GM12878 (cell line): Measurements from ENCODE around the gene TMEM132D. TPM values are rescaled to one million over a fixed set of nuclear protein-coding genes. Genes with fewer than 3 reads are reported as not detected.

Experiments
- ATAC-seq: fragments of 200-7000 bp; cut with Tn5 transposase; 3 replicates; pipeline ENCODE4 v1.9.1; 2020; ENCODE audit warnings: mild to moderate bottlenecking, moderate library complexity
- BruUV-seq: library from RNA; stranded (reverse); fragments of 400-500 nt; replicated peaks from 2 replicates; lab custom pipeline; 2021; lab: Mats Ljungman, UMichigan
- CTCF ChIA-PET: fragments of 300-600 bp; sonication (Branson Sonifier 250); formaldehyde crosslinking; extraction: SDS; loops from one replicate; lab custom pipeline; 2021; ENCODE audit warnings: inconsistent platforms; lab: Yijun Ruan, JAX
- POLR2A ChIA-PET: fragments of 350-600 bp; formaldehyde crosslinking; extraction: SDS; loops from one replicate; lab custom pipeline; 2021; ENCODE audit warnings: inconsistent platforms; lab: Charles Lee
- RAD21 ChIA-PET: fragments of 300-600 bp; sonication (Branson Sonifier 250); formaldehyde crosslinking; loops from one replicate; lab custom pipeline; 2023; ENCODE audit warnings: antibody characterized with exemption; ENCODE audit not compliant: unreplicated experiment; lab: Charles Lee
- SMC1A ChIA-PET: fragments of 300-600 bp; sonication (Branson Sonifier 250); formaldehyde crosslinking; loops from one replicate; lab custom pipeline; 2023; ENCODE audit not compliant: unreplicated experiment, uncharacterized antibody; lab: Charles Lee
- DNase-seq: peaks from one replicate; pipeline ENCODE4 v3.0.0-alpha.2; 2011; ENCODE audit warnings: low read depth, low spot score
- FAIRE-seq: peaks from 3 replicates; lab custom pipeline; 2011; peaks lifted over from hg19 to GRCh38; lab: Jason Lieb, UNC
- H2AFZ ChIP-seq: 2 replicates; pipeline ENCODE4 v1.6.0; 2011; ENCODE audit warnings: low read depth, low read length, control low read depth; ENCODE audit not compliant: control insufficient read depth
- H3K27ac ChIP-seq: 2 replicates; pipeline ENCODE4 v1.5.1; 2011; ENCODE audit warnings: control low read depth; ENCODE audit not compliant: control insufficient read depth, insufficient read depth
- H3K27me3 ChIP-seq, 2 experiments: replicated peaks in 1 of 2; 2 replicates each; pipeline versions ENCODE4 v1.6.0 to v1.6.1; 2011; ENCODE audit warnings: low read length in 1 of 2; ENCODE audit not compliant: control insufficient read depth in 2 of 2, insufficient read depth in 2 of 2
- H3K36me3 ChIP-seq, 2 experiments: 2 replicates each; pipeline ENCODE4 v1.5.1; 2011; ENCODE audit warnings: low read length in 1 of 2; ENCODE audit not compliant: control insufficient read depth in 2 of 2, insufficient read depth in 2 of 2
- H3K4me1 ChIP-seq: 2 replicates; pipeline ENCODE4 v1.6.1; 2011; ENCODE audit warnings: mild to moderate bottlenecking, low read length, moderate library complexity, mixed read lengths; ENCODE audit not compliant: control insufficient read depth, insufficient read depth
- H3K4me2 ChIP-seq: 2 replicates; pipeline ENCODE4 v1.6.0; 2011; ENCODE audit warnings: control low read depth; ENCODE audit not compliant: control insufficient read depth, insufficient read depth
- H3K4me3 ChIP-seq: fragments of 200-600 bp; sonication (generic); 2 replicates; pipeline ENCODE4 v1.5.1; 2016
- H3K79me2 ChIP-seq: 2 replicates; pipeline ENCODE4 v1.6.0; 2011; ENCODE audit warnings: low read length; ENCODE audit not compliant: control insufficient read depth, insufficient read depth
- H3K9ac ChIP-seq: 2 replicates; pipeline ENCODE4 v1.8.0; 2011; ENCODE audit warnings: low read length, control low read depth, mixed read lengths; ENCODE audit not compliant: control insufficient read depth, insufficient read depth
- H3K9me3 ChIP-seq: replicated peaks from 3 replicates; pipeline ENCODE4 v1.5.1; 2011; ENCODE audit warnings: mild to moderate bottlenecking, low read length; ENCODE audit not compliant: control insufficient read depth, insufficient read depth
- H4K20me1 ChIP-seq: 2 replicates; pipeline ENCODE4 v1.6.0; 2011; ENCODE audit not compliant: control insufficient read depth, insufficient read depth
- ATF3 ChIP-seq: IDR thresholded peaks from 2 replicates; pipeline ENCODE4 v1.6.1; 2011; ENCODE audit warnings: low read depth, mild to moderate bottlenecking, low read length, moderate library complexity, borderline replicate concordance; ENCODE audit errors: extremely low read depth
- CUX1 ChIP-seq: IDR thresholded peaks from 2 replicates; pipeline ENCODE4 v1.6.1; 2012; ENCODE audit warnings: improper control_type of control experiment, low read depth, low read length; ENCODE audit not compliant: insufficient replicate concordance
- E2F8 ChIP-seq: fragments of 450-650 bp; IDR thresholded peaks from 2 replicates; pipeline ENCODE4 v1.6.1; 2018; ENCODE audit warnings: mild to moderate bottlenecking, low read depth, moderate library complexity; ENCODE audit not compliant: partially characterized antibody
- IRF4 ChIP-seq: IDR thresholded peaks from 2 replicates; pipeline ENCODE4 v1.6.1; 2011; ENCODE audit warnings: low read depth, low read length
- IRF5 ChIP-seq: fragments of 450-650 bp; IDR thresholded peaks from 2 replicates; pipeline ENCODE4 v1.6.1; 2017; ENCODE audit warnings: borderline replicate concordance
- RB1 ChIP-seq: fragments of 450-650 bp; formaldehyde crosslinking; IDR thresholded peaks from 2 replicates; pipeline ENCODE4 v1.6.1; 2017; ENCODE audit warnings: mild to moderate bottlenecking, borderline replicate concordance
- SIN3A ChIP-seq: IDR thresholded peaks from 2 replicates; pipeline ENCODE4 v1.6.1; 2012; ENCODE audit warnings: low read depth, low read length, improper control_type of control experiment
- TARDBP ChIP-seq: IDR thresholded peaks from 2 replicates; pipeline ENCODE4 v1.6.1; 2016; ENCODE audit warnings: borderline replicate concordance
- ZNF24 ChIP-seq: fragments of 450-650 bp; IDR thresholded peaks from 2 replicates; pipeline ENCODE4 v1.6.1; 2017; ENCODE audit warnings: antibody characterized with exemption, mild to moderate bottlenecking
- ZNF622 ChIP-seq: fragments of 450-650 bp; IDR thresholded peaks from 2 replicates; pipeline ENCODE4 v1.6.1; 2017; ENCODE audit warnings: mild to moderate bottlenecking, inconsistent platforms
- WGBS: methylation state at CpG from one replicate; pipeline ENCODE4 v1.1.6; 2016; ENCODE audit warnings: low lambda C conversion rate; ENCODE audit not compliant: insufficient replicate concordance, insufficient coverage; ENCODE audit errors: missing lambda C conversion rate; 5-methylcytosine and 5-hydroxymethylcytosine counted together
- in situ Hi-C: fragments of 300-500 bp; cut with MboI; formaldehyde crosslinking; loops from 9 replicates; pipeline ENCODE4 v1.14.3; 2018; ENCODE audit warnings: mixed read lengths
- intact Hi-C: fragments of 100-400 bp; cut with micrococcal nuclease; formaldehyde crosslinking; loops from one replicate; pipeline ENCODE4 v1.14.2; 2022; ENCODE audit not compliant: unreplicated experiment
- polyA plus RNA-seq, 11 experiments: library from polyadenylated mRNA; depleted of rRNA in 4 of 11; unstranded in 6 of 11; stranded (reverse) in 5 of 11; fragments of >200 nt; fragmentation: Nextera tagmentation in 4 of 11; fragmentation: Illumina TruSeq in 1 of 11; extraction: Ambion mirVana in 4 of 11; extraction: Trizol in 1 of 11; gene quantifications; 1 replicate in 1 of 11; 2 replicates in 10 of 11; pipeline versions ENCODE4 v1.2.1 to v1.2.3, GENCODE V29; 2011 to 2016; ENCODE audit warnings: inconsistent platforms in 2 of 11, missing spikeins in 2 of 11, low read depth in 1 of 11
- total RNA-seq, 4 experiments: library from RNA; depleted of rRNA in 3 of 4; stranded (reverse); fragments of >200 nt in 3 of 4; fragmentation: Illumina TruSeq in 1 of 4; extraction: Trizol in 1 of 4; gene quantifications; 2 replicates each; pipeline versions ENCODE4 v1.2.1 to v1.2.3, GENCODE V29; 2013 to 2021

Gene TMEM132D
- total and polyA plus RNA-seq, 10 of the 15 experiments (the other 5 are each of a cell fraction or from before 2014, with no cell fraction given): under 0.01 to 0.12 (median 0.02) TPM; not detected in 3

GRCh38 chr12:129827102-129827865, 76.5 kb downstream of the TMEM132D start:
- H2AFZ ChIP-seq: no peak overlapping the region
- H3K9ac ChIP-seq: no peak overlapping the region
- BruUV-seq: no TSS peak
- H3K9me3 ChIP-seq: no peaks in the 10 kb centered on the region; the same call in 2 of the 3 replicates
- DNase-seq (no peak), ATAC-seq (no peak), FAIRE-seq (no peak)
- H3K36me3 ChIP-seq: no peaks in the 10 kb centered on the region
- H3K4me1 ChIP-seq: no peaks in the 10 kb centered on the region
- CTCF ChIA-PET: no interaction called here
- in situ Hi-C loops (no loop called here), intact Hi-C loops (no loop called here)
- SMC1A ChIA-PET: no interaction called here
- no peak overlapping the region for H3K27ac ChIP-seq
- POLR2A ChIA-PET: no interaction called here
- H4K20me1 ChIP-seq: no peaks in the 10 kb centered on the region
- H3K4me2 ChIP-seq: no peak overlapping the region
- RAD21 ChIA-PET: no interaction called here
- no peaks in the 10 kb centered on the region for H3K27me3 ChIP-seq
- H3K4me3 ChIP-seq: no peak overlapping the region
- 55% methylated on average over 5 of the region's 5 CpGs for WGBS
- no peaks in the 10 kb centered on the region for H3K79me2 ChIP-seq
- TF ChIP-seq E2F8: no peak
- no peak for TF ChIP-seq IRF5
- no peak for TF ChIP-seq IRF4
- TF ChIP-seq RB1: no peak
- TF ChIP-seq ZNF24: no peak
- no peak for TF ChIP-seq ZNF622
- TF ChIP-seq CUX1: no peak
- no peak for TF ChIP-seq SIN3A
- no peak for TF ChIP-seq TARDBP
- no peak for TF ChIP-seq ATF3
